Astrocyte of the spinal cord (primary cell): ENCODE measurements around the gene PARP6.

Experiments used
- DNase-seq: peaks from one replicate; pipeline ENCODE4 v3.0.0; 2011; ENCODE audit warnings: low read depth, low spot score
- H3K4me3 ChIP-seq: 2 replicates; pipeline ENCODE4 v1.5.1; 2011; ENCODE audit warnings: low read depth, mild to moderate bottlenecking, low read length, moderate library complexity
- in situ Hi-C: cut with HindIII; loops from 2 replicates; pipeline ENCODE4 v1.10.0; 2017; ENCODE audit warnings: low sequenced_read_pairs
- TF ChIP-seq, protein P1 (sequence below): IDR thresholded peaks from 2 replicates; pipeline ENCODE4 v1.5.1; 2012; ENCODE audit warnings: low read depth, mild to moderate bottlenecking, low read length, inconsistent platforms

PARP6 gene

GRCh38 chr15:72192416-72192815 is 79.9 kb downstream of the PARP6 start:
- no peak overlapping the region for H3K4me3 ChIP-seq
- no peak for DNase-seq
- in situ Hi-C loops, result no loop called here
- TF ChIP-seq, protein P1, sequence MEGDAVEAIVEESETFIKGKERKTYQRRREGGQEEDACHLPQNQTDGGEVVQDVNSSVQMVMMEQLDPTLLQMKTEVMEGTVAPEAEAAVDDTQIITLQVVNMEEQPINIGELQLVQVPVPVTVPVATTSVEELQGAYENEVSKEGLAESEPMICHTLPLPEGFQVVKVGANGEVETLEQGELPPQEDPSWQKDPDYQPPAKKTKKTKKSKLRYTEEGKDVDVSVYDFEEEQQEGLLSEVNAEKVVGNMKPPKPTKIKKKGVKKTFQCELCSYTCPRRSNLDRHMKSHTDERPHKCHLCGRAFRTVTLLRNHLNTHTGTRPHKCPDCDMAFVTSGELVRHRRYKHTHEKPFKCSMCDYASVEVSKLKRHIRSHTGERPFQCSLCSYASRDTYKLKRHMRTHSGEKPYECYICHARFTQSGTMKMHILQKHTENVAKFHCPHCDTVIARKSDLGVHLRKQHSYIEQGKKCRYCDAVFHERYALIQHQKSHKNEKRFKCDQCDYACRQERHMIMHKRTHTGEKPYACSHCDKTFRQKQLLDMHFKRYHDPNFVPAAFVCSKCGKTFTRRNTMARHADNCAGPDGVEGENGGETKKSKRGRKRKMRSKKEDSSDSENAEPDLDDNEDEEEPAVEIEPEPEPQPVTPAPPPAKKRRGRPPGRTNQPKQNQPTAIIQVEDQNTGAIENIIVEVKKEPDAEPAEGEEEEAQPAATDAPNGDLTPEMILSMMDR, result no peak
